Astrocyte (in vitro differentiated cells and primary cell): ENCODE data around the gene RSKR. TPM values are rescaled to one million over a fixed set of nuclear protein-coding genes. Genes with fewer than 3 reads are reported as not detected.

Experiments
- DNase-seq: peaks from one replicate; pipeline ENCODE4 v3.0.0-alpha.2; 2010; ENCODE audit warnings: low read depth
- FAIRE-seq: peaks from 2 replicates; lab custom pipeline; 2011; peaks lifted over from hg19 to GRCh38; lab: Jason Lieb, UNC
- H2AFZ ChIP-seq: 2 replicates; pipeline ENCODE4 v1.6.0; 2012; ENCODE audit warnings: low read depth, low read length, inconsistent platforms
- H3K27ac ChIP-seq: 2 replicates; pipeline ENCODE4 v1.5.1; 2011; ENCODE audit warnings: low read depth, low read length, inconsistent platforms
- H3K27me3 ChIP-seq: 2 replicates; pipeline ENCODE4 v1.6.0; 2011; ENCODE audit warnings: low read length, inconsistent platforms; ENCODE audit not compliant: insufficient read depth
- H3K36me3 ChIP-seq: 2 replicates; pipeline ENCODE4 v1.5.1; 2011; ENCODE audit warnings: low read length, inconsistent platforms; ENCODE audit not compliant: insufficient read depth
- H3K4me1 ChIP-seq: 2 replicates; pipeline ENCODE4 v1.5.1; 2011; ENCODE audit warnings: low read length, inconsistent platforms; ENCODE audit not compliant: insufficient read depth
- H3K4me2 ChIP-seq: 2 replicates; pipeline ENCODE4 v1.6.0; 2012; ENCODE audit warnings: low read length, inconsistent platforms
- H3K4me3 ChIP-seq: 2 replicates; pipeline ENCODE4 v1.5.1; 2011; ENCODE audit warnings: low read depth, mild to moderate bottlenecking, low read length, inconsistent platforms; ENCODE audit not compliant: insufficient read depth
- H3K79me2 ChIP-seq: 2 replicates; pipeline ENCODE4 v1.6.0; 2012; ENCODE audit warnings: mild to moderate bottlenecking, low read length, inconsistent platforms; ENCODE audit not compliant: insufficient read depth
- H3K9ac ChIP-seq: 2 replicates; pipeline ENCODE4 v1.6.0; 2012; ENCODE audit warnings: mild to moderate bottlenecking, low read length, inconsistent platforms
- H3K9me3 ChIP-seq: 2 replicates; pipeline ENCODE4 v1.5.1; 2012; ENCODE audit warnings: low read depth, mild to moderate bottlenecking, low read length, inconsistent platforms; ENCODE audit not compliant: insufficient read depth
- H4K20me1 ChIP-seq: 2 replicates; pipeline ENCODE4 v1.6.0; 2012; ENCODE audit warnings: low read length, inconsistent platforms; ENCODE audit not compliant: insufficient read depth
- H3K27ac Mint-ChIP-seq: one replicate; pipeline ENCODE4 v1.8.0; 2021; ENCODE audit warnings: mild to moderate bottlenecking, mixed read lengths; ENCODE audit not compliant: unreplicated experiment
- H3K27me3 Mint-ChIP-seq: one replicate; pipeline ENCODE4 v1.8.0; 2021; ENCODE audit warnings: low read depth, mixed read lengths; ENCODE audit not compliant: unreplicated experiment
- H3K36me3 Mint-ChIP-seq: one replicate; pipeline ENCODE4 v1.8.0; 2021; ENCODE audit warnings: low read depth, mixed read lengths; ENCODE audit not compliant: unreplicated experiment
- H3K4me1 Mint-ChIP-seq: one replicate; pipeline ENCODE4 v1.8.0; 2021; ENCODE audit warnings: low read depth, mixed read lengths; ENCODE audit not compliant: unreplicated experiment
- H3K4me3 Mint-ChIP-seq: one replicate; pipeline ENCODE4 v1.8.0; 2021; ENCODE audit warnings: mild to moderate bottlenecking, moderate library complexity, mixed read lengths; ENCODE audit not compliant: unreplicated experiment
- H3K9me3 Mint-ChIP-seq: one replicate; pipeline ENCODE4 v1.8.0; 2021; ENCODE audit warnings: mild to moderate bottlenecking, mixed read lengths; ENCODE audit not compliant: unreplicated experiment
- EZH2 ChIP-seq: IDR thresholded peaks from 2 replicates; pipeline ENCODE4 v1.6.1; 2012; ENCODE audit warnings: mild to moderate bottlenecking, low read length, inconsistent platforms; ENCODE audit not compliant: insufficient read depth
- total RNA-seq: library from RNA; stranded (reverse); gene quantifications from 2 replicates; pipeline ENCODE4 v1.2.1, GENCODE V29; 2021
- TF ChIP-seq, protein P1 (sequence below): IDR thresholded peaks from 2 replicates; pipeline ENCODE4 v1.5.1; 2011; ENCODE audit warnings: low read depth, mild to moderate bottlenecking, inconsistent platforms, low read length, moderate library complexity; ENCODE audit not compliant: insufficient read depth

The RSKR gene
- total RNA-seq, 1 donor from 2014 or later: 13.5 TPM

DNA sequence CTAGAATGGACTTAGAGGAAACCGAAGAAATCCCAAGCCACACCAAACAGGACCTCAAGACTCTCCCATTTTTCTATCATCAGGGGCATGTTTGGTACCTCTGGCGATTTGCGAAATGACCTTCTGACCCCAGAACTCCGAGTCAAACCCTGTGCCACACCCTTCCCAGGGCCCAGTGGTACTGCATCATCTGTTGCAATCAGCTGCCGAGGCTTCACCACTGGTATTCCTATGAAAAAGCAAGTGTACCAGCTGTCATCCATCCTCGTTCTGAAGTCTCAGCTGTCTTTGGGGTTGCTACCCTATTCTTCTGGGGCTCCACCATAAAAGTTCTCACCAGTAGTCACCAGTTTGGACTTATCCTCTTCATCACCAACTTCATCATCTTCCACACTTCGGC is 2.3 kb upstream of the RSKR start:
- no peaks in the 10 kb centered on the region for H3K27me3 ChIP-seq
- FAIRE-seq (no peak), DNase-seq (no peak)
- no peaks in the 10 kb centered on the region for H3K4me1 ChIP-seq
- no peak overlapping the region for H2AFZ ChIP-seq
- Mint-ChIP-seq H3K9me3 (no peaks in the 10 kb centered on the region), H3K27ac (no peak overlapping the region), H3K4me3 (no peak overlapping the region), H3K4me1 (no peaks in the 10 kb centered on the region), H3K36me3 (peaks cover 38% of the 10 kb centered on the region), H3K27me3 (no peaks in the 10 kb centered on the region)
- no peak overlapping the region for H3K27ac ChIP-seq
- H3K9me3 ChIP-seq: no peaks in the 10 kb centered on the region
- no peak for TF ChIP-seq EZH2
- TF ChIP-seq, protein P1, sequence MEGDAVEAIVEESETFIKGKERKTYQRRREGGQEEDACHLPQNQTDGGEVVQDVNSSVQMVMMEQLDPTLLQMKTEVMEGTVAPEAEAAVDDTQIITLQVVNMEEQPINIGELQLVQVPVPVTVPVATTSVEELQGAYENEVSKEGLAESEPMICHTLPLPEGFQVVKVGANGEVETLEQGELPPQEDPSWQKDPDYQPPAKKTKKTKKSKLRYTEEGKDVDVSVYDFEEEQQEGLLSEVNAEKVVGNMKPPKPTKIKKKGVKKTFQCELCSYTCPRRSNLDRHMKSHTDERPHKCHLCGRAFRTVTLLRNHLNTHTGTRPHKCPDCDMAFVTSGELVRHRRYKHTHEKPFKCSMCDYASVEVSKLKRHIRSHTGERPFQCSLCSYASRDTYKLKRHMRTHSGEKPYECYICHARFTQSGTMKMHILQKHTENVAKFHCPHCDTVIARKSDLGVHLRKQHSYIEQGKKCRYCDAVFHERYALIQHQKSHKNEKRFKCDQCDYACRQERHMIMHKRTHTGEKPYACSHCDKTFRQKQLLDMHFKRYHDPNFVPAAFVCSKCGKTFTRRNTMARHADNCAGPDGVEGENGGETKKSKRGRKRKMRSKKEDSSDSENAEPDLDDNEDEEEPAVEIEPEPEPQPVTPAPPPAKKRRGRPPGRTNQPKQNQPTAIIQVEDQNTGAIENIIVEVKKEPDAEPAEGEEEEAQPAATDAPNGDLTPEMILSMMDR: no peak
- H3K36me3 ChIP-seq: peaks cover 62% of the 10 kb centered on the region
- H3K4me2 ChIP-seq: no peak overlapping the region
- no peak overlapping the region for H3K4me3 ChIP-seq
- no peak overlapping the region for H3K9ac ChIP-seq
- H4K20me1 ChIP-seq: peaks cover 14% of the 10 kb centered on the region
- H3K79me2 ChIP-seq: no peaks in the 10 kb centered on the region

DNA sequence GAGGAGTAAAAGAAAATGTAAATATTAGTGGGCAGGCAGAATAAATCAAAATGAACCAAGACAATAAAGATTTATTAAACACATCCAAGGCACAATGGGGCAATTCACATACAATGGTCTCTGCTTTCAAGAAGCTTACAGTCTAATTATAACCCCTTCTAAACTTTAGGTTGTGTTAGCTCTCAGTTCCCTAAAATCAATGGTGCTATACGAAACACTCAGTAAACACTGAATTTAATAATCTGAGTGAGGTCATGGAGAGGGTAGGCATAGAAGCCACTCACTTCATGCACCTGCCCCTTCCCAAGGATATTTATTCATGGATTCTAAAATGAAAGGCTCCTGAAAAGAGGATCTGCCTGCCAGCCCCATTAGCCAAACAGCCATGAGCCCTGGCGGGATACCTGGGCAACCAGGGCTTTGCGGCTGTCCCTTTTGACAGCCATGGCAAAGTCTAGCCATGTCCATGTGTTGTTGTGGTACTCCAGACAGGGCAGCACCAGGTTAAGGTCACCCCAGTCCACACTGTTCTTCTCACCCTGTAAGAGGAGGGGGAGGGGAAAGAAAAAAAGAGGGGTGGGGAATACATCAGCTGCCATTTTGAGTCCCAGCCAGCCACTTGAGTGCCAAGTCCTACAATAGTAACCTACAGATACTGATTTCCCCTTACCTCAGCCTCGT is 1.4 kb upstream of the RSKR start:
- FAIRE-seq: no peak
- no peak for DNase-seq
- no peak overlapping the region for H3K4me3 ChIP-seq
- H3K36me3 ChIP-seq: peaks cover 53% of the 10 kb centered on the region
- no peaks in the 10 kb centered on the region for H3K27me3 Mint-ChIP-seq
- H3K27me3 ChIP-seq: no peaks in the 10 kb centered on the region
- H3K4me2 ChIP-seq: no peak overlapping the region
- H3K9ac ChIP-seq: no peak overlapping the region
- no peaks in the 10 kb centered on the region for H3K4me1 Mint-ChIP-seq
- peaks cover 38% of the 10 kb centered on the region for H3K36me3 Mint-ChIP-seq
- no peak overlapping the region for H2AFZ ChIP-seq
- H3K9me3 Mint-ChIP-seq: no peaks in the 10 kb centered on the region
- no peaks in the 10 kb centered on the region for H3K4me1 ChIP-seq
- no peaks in the 10 kb centered on the region for H3K79me2 ChIP-seq
- no peak overlapping the region for H3K27ac ChIP-seq
- TF ChIP-seq, protein P1: no peak
- no peak for TF ChIP-seq EZH2
- H3K9me3 ChIP-seq: no peaks in the 10 kb centered on the region
- no peak overlapping the region for H3K4me3 Mint-ChIP-seq
- no peak overlapping the region for H3K27ac Mint-ChIP-seq
- peaks cover 14% of the 10 kb centered on the region for H4K20me1 ChIP-seq
